Ovary (tissue), 3 donors: Measurements from ENCODE around the gene ABCF2.

Experiments
- EP300 ChIP-seq: sonication (generic); formaldehyde crosslinking; IDR thresholded peaks from one replicate; pipeline ENCODE4 v1.6.1; 2017; ENCODE audit warnings: antibody characterized with exemption
- POLR2A ChIP-seq: fragments of 450-650 bp; IDR thresholded peaks from one replicate; pipeline ENCODE4 v1.6.1; 2017; ENCODE audit warnings: antibody characterized with exemption, mild to moderate bottlenecking, moderate library complexity
- TF ChIP-seq, protein P1 (sequence below), 3 donors: fragments of 450-650 bp in 2 of 3; fragments of 200-600 bp in 1 of 3; IDR thresholded peaks; one replicate each; pipeline versions ENCODE4 v1.5.1 to v1.8.0; 2016 to 2022; ENCODE audit warnings: antibody characterized with exemption in 3 of 3, mild to moderate bottlenecking in 1 of 3
- donor health status: DM: no; HTN: no; CAD: no.

DNA sequence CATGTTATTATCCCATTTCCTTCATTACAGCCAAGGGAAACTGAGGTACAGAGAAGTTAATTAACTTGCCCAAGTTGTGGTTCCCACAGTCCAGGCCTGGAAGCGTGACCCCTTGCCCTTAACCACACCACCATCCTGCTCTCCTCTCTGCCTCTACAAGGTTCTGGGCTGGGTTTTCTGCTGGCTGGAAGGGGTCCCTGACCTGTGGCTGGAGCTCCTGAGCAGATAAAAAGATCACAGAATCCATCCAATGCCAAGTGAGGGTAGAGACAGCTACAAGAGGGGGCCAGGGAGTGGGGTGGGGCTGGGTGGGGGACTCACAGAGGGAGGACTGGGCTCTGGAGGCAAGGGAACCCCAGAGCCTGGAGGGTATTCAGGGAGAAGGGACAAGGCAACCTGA, 49.7 kb downstream of the ABCF2 start:
- TF ChIP-seq, protein P1, sequence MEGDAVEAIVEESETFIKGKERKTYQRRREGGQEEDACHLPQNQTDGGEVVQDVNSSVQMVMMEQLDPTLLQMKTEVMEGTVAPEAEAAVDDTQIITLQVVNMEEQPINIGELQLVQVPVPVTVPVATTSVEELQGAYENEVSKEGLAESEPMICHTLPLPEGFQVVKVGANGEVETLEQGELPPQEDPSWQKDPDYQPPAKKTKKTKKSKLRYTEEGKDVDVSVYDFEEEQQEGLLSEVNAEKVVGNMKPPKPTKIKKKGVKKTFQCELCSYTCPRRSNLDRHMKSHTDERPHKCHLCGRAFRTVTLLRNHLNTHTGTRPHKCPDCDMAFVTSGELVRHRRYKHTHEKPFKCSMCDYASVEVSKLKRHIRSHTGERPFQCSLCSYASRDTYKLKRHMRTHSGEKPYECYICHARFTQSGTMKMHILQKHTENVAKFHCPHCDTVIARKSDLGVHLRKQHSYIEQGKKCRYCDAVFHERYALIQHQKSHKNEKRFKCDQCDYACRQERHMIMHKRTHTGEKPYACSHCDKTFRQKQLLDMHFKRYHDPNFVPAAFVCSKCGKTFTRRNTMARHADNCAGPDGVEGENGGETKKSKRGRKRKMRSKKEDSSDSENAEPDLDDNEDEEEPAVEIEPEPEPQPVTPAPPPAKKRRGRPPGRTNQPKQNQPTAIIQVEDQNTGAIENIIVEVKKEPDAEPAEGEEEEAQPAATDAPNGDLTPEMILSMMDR (IDR thresholded peaks at IDR 0.05) = no peak
- no peak for TF ChIP-seq EP300
- TF ChIP-seq POLR2A = no peak
